ENCODE measurements around the gene MEPCE.

Gene MEPCE

DNA sequence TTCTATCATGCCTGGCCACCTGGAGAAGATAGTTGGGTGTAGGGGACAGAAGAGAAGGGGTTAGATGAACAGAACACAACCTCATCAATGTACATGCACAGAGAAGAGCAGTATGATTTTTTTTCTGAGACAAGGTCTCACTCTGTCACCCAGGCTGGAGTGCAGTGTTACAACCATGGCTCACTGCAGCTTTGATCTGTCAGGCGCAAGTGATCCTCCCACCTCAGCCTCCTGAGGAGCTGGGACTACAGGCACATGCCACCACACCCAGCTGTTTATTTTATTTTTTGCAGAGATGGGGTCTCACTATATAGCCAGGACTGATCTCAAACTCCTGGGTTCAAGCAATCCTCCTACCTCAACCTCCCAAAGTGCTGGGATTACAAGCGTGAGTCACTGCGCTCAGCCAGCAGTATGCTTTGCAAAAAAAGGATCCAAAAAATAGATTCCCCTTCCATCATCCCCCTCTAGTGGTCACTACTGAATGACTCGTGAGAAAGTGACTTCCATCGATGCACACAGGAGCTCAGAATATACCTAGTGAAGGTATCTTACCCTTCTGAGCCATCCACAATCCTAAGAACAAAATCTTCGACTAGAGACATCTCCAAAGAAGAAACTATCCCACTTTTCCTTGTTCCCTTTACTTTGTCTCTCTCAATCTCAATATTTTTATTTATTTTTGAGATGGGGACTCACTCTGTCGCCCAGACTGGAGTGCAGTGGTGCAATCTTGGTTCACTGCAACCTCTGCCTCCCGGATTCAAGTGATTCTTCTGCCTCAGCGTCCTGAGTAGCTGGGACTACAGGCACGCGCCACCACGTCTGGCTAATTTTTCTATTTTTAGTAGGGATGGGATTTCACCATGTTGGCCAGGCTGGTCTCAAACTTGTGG, 22.1 kb upstream of the MEPCE start:
- DNase-seq, result peak; percentile 33

DNA sequence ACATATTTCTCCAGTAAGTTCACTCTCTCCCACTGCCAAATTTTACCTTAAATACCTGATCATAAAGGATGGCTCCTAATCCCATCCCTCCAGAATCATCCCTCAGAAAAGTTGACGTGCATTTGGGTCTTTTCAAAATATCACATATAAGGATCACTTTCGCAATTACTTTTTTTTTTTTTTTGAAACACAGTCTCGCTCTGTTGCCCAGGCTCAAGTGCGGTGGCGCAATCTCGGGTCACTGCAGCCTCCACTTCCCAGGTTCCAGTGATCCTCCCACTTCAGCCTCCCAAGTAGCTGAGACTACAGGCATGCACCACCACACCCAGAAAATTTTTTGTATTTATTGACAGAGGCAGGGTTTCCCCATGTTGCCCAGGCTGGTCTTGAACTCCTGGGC, 18.5 kb upstream of the MEPCE start:
- no peak for DNase-seq

DNA sequence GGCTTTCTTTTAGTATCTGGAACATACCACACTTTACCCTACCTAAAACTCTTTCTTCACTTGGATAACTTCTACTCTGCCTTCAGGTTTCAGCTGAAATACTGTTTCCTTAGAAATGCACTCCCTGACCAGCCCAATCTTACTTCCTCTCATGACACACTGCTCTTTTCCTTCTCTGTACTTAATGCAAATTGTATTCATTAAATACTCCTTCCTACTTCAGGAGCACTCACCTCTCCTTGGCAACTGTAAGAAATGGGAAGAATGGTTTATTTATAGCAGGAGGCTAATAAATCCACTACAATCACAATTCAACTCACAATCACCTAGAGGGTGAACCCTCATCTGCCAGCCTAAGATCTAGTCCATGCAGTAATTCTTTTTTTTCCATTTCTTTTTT, 16.3 kb upstream of the MEPCE start:
- DNase-seq, result no peak

DNA sequence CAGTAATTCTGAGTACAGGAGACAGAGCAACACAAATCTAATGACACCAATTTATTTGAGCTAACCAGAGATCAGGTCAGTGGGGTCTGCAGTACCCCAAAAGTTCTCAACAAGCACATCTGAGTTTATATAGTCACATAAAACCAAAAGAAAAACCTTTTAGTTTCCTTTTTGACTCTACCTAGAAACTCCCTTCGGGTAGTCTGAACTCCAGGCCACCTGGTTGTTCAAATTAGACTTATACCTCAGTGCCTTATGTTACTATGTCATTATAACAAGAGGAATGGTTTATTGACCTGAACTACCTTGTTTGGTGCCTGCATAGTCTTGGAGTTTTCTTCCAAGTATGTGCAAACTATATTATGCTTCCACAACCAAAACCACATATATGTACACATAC, 15.7 kb upstream of the MEPCE start:
- DNase-seq, result no peak

DNA sequence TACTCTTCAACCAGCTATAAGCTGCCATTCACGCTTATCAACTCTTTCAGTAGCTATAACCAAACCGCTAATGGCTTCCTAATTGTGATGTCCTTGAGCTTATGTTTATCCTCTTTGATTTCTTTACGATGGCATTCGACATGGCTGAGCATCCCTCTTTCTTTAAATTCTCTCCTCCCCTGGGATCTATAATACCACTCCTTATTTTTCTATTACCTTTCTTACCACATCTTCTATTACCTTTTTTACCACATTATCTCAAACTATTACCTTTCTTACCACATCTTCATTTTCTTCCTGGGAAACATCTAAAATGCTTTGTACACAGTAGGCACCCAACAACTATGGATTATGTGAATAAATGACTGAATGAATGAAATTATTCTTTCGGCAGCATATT, 14.2 kb upstream of the MEPCE start:
- DNase-seq, result no peak

DNA sequence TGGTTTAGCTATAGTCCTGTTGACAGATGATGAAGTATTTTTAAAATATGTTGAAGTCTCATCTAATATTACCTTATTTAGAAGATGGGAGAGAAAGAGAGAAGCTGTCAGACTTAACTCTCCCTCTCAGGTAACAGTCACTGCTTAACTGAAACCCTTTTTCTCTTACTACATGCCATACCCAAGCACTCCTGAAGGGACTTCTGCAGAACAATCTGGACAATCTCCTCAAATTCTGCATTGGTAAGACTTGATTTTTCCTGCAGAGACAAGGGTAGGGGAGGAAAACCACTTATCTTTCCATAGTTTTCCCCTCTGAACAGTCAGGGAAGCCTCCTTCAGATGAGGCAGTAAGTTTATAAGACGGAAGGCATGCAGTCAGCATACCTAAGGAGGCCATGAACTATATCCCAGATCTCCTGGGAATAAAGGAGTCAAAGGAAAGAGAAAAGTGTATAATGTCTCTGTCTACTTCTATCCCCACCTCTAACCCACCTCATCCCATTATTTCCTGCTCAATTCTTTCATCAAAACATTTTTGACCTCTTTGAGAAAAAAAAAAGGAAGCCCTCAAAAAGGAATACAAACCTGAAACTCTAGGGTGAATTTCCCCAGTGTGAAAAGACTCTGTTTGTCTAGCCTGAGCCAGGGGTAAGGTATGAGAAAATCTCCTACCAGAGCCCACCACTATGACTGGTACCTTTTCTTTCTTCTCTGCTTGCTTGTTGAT, 10.5 kb upstream of the MEPCE start:
- no peak for DNase-seq

DNA sequence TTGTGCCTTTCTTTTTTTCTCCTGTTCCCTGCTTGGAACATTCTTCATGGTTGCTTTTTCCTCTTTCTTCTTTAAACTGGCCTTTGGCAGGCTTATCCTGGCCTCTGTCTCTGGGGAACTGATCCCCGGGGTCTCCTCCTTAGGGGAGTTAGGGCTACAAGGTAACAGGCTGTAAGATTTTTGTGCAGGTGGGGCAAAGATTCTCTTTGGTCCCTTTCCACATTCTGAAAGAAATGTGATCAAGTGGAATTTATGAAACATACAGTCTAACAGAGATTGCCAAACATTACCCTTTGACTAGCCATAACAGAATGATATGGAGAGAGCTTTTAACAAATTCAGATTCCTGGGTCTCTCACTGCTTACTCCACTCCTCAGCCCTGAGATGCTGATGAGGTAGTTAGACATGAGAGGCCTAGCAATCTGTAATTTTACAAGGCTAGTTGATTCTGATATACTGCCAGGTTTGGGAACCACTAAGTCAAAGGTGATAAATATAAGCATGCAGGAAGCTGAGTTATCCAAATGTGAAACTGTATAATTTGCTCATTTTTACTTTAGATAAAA, 9.9 kb upstream of the MEPCE start:
- DNase-seq, result no peak

DNA sequence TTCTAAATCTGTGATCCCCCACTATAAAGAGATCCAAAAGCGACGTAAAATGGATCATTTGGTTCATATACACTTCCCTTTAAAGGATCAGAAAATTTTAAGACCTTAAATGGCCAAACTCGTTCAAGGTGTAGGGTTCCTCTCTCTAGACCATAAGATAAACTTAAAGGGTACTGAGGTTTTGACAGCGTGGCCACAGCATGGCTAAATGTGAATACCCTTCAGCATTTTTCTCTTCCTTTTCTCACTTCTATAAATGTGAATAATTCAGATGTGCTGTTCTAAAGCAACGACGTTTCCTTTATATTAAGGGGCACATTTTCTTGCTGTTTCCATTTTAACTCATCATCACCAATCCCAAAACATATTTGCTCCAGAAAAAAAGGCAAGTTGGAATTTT, 6.3 kb upstream of the MEPCE start:
- no peak for DNase-seq

DNA sequence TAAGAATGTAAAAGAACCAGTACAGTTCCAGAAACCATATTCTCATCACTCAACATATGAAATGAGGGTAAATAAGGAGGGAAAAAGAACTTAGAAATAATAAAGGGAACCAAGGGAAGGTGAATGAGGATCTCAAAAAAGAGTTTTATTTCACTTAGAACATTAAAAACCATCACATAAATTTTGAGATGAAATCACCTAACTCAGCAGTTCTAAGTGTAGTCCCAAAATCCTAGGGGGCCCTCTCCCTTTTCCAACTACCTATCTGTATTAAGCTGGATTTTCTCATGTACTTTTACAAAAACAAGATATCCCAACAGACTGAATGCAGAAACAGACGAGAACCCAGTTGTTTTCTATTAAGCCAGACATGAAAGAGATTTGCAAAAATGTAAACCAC, 4.3 kb upstream of the MEPCE start:
- DNase-seq, result no peak

DNA sequence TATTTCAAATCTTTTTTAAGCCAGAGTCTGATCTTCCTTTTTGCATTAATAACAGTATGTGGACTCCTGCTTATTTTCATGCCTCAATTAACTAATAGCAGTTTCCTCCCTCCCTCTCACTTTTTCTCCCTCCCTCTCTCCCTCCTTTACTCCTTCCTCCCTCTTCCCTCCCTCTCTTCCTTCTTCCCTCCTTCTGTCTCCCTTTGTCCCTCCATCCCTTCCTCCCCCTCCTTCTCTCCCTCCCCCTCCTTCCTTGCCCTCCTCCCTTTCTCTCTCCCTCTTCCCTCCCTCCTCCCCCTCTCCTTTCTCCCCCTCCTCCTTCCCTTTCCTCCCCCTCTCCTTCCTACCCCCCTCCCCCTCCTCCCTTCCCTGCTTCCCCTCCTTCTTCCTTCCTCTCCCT, 3.1 kb upstream of the MEPCE start:
- DNase-seq, result no peak

DNA sequence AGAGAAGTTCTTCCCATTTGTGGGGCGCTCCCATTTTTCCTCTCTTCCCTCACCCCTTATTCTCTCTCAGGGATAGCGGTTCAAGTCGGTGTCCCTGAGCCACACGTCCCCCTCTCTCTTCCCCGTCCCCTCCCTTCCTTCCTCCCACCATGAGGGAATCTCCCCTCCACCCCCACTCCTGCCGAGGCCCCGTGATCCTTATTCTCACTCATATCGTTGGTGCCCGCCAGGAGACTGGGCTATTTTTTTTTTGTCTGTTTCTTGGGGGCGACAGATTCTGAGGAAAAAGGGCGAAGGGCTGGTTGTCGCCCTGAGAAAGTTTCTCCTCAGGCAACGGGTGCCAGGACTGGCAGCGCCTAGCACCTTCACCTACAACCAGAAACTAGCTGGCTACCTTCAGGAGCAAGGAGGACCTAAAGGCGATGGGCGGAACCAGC, 1.9 kb upstream of the MEPCE start:
- DNase-seq, result no peak

DNA sequence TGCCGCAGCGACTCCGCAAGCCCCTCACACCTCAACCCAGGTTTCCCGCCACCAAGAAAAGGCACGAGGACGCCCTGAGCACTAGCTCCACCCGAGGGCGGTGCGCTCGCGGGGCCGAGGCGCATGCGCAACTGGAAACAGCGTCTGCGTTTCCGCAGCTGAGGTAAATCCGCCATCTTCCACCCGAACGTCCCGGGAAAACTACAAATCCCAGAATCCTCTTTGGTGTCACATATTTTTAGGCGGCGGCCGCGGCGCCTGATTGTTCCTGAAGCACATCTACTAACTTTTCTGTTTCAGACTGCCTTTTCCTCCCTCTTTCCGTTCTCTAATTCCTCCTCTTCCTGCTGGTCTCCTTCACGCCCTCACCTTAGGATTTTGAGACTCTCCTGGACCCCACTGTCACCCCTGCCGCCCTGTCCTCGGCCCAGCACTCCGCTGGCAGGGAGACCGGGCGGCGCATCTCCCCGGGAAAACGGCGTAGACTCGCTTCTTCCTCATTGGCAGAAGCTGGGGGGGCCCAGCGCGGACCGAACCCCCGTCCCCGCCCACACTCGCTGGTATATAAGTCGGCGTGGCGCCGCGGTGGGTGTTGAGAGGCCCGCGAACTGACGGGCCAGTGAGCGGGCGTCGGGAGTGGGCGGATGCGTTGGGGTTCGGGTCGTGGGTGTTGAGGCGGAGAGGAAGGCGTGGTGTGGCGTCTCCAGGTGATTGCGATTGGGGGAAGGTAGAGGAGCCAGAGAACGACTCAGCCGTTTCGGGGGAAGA, 1.2 kb upstream of the MEPCE start, which contains the start of gene ZCWPW1:
ZCWPW1 (minus strand) TSS at position 505 of the 768 bp plus-strand sequence. CDS start 8,054 bp downstream, outside the sequence.
- DNase-seq, result peak; percentile 99

DNA sequence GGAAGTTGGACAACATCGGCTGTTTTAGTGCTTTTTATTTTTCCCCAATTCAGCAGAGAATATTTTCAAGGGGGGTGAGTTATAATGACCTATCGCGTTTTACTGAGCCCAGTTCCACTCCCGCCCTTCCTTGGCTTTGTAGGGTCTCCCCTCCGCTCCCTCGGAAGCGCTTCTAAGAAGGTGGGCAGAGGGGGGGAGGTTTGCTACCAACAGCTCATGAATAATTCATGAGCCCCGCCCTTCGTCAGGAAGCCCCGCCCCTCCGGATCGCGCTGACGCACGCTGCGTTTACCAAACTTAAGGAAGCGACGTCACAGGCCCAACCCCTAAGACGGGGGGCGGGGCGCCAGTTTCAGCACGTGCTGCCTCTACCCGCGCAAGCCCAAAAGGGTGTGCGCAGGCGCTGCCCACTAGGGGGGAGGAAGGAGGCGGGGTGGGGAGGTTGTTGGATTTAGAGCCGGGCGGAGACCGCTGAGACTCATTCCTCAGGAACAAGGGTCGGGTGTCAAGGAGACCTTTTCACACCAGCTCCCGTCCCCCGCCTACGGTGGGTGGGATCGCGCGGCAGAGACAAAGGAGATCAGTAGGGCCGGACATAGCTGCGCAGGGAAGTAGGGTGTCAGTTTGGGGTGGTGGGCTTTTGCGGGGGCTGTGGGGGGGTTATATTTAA, 529 bp upstream of the MEPCE start:
- peak; percentile 100 for DNase-seq

DNA sequence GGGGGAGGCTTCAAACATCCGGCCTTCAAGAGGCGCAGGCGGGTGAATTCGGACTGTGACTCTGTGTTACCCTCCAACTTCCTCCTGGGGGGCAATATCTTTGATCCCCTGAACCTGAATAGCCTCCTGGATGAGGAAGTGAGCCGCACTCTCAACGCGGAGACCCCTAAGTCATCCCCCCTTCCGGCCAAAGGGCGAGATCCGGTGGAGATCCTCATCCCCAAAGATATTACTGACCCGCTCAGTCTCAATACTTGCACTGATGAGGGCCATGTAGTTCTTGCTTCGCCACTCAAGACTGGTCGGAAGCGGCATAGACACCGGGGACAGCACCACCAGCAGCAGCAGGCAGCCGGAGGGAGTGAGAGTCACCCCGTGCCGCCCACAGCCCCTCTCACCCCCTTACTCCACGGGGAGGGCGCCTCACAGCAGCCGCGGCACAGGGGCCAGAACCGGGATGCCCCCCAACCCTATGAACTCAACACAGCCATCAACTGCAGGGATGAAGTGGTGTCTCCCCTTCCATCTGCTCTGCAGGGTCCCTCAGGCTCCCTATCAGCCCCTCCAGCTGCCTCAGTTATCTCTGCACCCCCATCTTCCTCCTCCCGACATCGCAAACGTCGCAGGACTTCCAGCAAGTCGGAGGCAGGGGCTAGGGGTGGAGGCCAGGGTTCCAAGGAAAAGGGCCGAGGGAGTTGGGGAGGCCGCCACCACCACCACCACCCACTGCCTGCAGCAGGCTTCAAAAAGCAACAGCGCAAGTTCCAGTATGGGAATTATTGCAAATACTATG, 1.1 kb downstream of the MEPCE start:
- DNase-seq, result peak; percentile 59

DNA sequence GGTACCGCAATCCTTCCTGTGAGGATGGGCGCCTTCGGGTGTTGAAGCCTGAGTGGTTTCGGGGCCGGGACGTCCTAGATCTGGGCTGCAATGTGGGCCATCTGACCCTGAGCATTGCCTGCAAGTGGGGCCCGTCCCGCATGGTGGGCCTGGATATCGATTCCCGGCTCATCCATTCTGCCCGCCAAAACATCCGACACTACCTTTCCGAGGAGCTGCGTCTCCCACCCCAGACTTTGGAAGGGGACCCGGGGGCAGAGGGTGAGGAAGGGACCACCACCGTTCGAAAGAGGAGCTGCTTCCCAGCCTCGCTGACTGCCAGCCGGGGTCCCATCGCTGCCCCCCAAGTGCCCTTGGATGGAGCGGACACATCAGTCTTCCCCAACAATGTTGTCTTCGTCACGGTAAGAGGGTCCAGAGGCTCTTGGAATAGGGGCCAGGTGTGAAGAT, 1.7 kb downstream of the MEPCE start:
- no peak for DNase-seq

DNA sequence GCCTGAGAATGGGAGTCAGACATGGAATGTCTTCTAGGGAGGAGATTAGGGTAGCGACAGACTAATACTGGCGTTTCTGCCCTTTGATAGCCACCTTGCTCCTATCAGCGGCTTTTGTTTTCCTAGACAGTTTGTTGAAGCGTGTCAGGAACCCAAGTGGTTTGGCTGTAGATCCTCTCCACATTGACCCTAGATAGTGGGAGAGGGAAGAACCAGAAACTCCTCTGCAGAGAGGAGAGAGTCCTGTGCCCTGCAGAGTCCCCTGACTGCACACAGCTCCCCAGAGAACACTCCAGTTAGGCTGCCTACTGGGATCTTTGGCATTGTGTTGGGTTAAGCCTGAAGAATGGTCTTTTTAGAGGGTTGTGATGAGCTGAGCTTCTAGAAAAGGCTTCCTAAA, 2.4 kb downstream of the MEPCE start:
- no peak for DNase-seq

DNA sequence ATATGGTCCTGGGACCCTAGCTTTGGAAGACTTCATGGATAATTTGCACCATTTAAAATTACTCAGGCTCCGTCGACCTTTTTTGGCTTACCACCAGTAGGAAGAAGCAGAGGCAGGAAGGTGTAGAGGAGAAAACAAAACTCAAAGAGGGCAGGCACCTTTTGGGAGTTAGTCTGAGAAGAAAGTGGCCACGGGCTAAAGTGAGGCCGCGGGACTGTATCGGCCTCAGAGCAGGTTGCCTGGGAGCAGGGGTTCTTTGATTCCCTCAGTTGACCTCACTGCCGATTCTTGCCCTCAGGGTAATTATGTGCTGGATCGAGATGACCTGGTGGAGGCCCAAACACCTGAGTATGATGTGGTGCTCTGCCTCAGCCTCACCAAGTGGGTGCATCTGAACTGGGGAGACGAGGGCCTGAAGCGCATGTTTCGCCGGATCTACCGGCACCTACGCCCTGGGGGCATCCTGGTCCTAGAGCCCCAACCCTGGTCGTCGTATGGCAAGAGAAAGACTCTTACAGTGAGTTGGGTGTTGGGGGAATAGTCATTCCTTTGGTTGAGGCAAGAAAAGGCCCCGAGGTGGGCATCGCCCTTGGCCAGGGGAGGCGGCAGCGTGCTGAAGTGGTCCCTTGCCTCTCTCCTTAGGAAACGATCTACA, 3.1 kb downstream of the MEPCE start:
- no peak for DNase-seq

DNA sequence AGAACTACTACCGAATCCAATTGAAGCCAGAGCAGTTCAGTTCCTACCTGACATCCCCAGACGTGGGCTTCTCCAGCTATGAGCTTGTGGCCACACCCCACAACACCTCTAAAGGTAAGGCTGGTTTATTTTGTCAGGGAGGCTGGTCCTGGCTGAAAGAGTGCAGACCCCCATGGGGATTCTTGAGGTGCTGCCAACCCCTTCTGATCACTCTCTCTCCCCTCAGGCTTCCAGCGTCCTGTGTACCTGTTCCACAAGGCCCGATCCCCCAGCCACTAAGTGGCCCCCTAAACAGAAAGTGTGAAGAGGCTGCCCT, 3.6 kb downstream of the MEPCE start:
- DNase-seq, result no peak

DNA sequence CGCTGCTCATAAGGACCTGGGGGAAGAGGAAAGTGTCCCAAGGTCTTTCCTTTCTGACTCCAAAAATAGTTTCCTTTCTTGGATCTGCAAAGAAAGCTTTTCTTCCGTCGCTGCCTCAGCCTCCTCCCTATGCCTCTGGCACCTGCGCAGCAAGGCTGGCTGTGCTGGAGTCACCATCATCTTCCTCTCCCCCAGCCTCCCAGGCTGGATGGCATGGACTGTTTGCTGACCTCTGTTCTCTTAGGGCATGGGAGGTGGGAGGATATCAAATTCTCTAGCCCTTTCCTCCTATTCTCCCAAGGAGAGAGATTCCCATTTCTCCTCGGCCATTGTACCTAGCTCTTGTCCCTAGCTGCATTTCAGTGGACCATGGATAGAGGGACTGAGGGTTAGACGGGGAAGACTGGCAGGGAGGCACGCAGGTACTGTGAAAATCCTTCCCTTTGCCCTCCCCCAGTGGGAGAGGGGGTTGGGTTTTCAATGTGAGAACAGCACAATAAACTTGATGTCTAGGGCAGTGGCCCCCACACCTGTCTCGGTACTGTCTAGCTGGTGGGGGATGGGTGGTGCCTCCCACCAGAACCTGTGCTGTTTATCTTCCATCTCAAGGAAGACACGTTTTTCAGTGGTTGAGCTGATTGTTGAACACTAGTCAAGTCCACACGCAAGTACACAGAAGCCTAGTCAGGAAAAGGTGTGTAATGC, 4.1 kb downstream of the MEPCE start:
- DNase-seq, result no peak

Measured in stimulated activated CD8-positive, alpha-beta memory T cell treated with anti-CD3 and anti-CD28 coated beads, Interleukin-4, amount 100 ng/mL, for 48 hours (primary cell).